Ramos (cell line): ENCODE results near the gene ADCK1.
"Not testable (repeated sequence)": the region's sequence is repeated elsewhere in the genome, so short reads cannot be mapped to it uniquely, and the experiment has no call there.

Experiments
- in situ Hi-C: fragments of 300-500 bp; cut with MboI; formaldehyde crosslinking; loops from one replicate; pipeline ENCODE4 v1.14.3; 2022; ENCODE audit warnings: low sequenced_read_pairs; ENCODE audit not compliant: unreplicated experiment

Gene ADCK1

DNA sequence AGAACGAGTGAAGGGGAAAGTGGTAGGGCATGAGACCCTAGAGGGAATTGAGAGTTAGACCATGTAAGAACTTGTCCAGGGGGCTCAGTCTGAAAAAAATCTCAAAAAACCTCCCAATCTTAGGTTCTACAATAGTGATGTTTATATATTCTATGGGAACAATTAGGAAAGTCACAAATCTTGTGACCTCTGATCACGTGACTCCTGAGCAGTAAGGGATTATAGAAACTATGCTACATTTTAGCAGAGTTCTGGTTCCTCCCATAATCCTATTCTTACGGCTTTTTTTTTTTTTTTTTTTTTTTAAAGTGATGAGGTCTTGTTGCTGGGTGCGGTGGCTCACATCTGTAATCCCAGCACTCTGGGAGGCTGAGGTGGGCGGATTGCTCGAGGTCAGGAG lies 5.8 kb downstream of the ADCK1 start:
- in situ Hi-C loops: no loop called here

DNA sequence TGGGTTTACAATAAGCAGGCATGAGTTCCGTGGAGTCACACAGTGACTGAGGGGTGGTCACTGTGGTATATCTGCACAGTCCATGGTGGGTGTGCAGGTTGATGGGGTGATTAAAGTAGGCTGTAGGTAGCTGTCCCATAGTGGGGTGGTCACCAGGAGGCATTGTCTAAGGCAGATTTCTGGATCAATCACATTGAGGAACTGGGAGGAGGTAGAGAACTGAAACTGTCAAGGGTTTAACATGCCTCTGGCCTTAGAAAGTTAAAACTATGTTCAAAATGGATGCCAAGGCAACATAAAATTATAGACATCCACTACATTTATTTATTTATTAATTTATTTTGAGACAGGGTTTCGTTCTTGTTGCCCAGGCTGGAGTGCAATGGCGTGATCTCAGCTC lies 8.3 kb downstream of the ADCK1 start:
- in situ Hi-C loops: no loop called here

DNA sequence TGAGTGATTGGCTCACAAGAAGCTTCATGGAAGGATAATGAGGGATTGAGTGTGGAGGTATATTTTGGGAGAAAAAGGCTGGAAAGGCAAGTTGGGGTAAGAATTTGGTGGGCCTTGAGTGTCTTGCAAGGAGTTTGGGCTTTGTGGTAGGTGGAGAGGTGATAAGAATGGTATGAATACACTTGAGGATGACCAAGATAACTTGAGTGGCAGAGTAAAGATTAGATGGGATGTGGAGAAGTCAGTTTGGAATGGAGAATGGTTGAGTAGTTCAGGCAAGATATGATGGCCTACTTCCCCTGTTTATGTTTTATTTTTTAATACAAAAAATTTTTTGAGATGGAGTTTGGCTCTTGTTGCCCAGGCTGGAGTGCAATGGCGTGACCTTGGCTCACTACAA lies 9.1 kb downstream of the ADCK1 start:
- in situ Hi-C loops: no loop called here

DNA sequence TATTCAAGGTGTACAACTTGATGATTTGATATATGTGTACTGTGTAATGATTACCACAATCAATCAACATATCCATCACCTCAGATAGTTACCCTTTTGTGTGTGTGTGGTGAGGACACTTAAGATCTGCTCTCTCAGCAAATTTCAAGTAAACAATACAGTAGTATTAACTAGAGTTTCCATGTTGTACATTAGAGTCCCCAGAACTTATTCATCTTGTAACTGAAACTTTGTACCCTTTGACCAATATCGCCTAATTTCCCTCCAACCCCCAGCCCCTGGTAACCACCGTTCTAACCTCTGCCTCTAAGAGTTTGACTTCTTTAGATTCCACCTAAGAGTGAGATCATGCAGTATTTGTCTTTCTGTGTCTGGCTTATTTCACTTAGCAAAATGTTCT lies 12.1 kb downstream of the ADCK1 start:
- in situ Hi-C loops: no loop called here

DNA sequence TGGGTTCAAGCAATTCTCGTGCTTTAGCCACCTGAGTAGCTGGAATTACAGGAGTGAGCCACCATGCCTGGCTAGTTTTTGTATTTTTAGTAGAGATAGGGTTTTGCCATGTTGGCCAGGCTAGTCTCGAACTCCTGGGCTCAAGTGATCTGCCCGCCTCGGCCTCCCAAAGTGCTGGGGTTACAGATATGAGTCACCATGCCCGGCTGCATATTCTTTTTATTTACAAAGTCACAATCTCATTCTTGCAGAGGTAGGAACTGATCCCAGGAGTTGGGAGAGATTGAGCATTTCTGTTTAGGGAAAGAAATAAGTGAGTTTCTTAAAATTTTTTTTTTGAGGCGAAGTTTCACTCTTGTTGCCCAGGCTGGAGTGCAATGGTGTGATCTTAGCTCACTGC lies 12.8 kb downstream of the ADCK1 start:
- in situ Hi-C loops: not testable (repeated sequence)

DNA sequence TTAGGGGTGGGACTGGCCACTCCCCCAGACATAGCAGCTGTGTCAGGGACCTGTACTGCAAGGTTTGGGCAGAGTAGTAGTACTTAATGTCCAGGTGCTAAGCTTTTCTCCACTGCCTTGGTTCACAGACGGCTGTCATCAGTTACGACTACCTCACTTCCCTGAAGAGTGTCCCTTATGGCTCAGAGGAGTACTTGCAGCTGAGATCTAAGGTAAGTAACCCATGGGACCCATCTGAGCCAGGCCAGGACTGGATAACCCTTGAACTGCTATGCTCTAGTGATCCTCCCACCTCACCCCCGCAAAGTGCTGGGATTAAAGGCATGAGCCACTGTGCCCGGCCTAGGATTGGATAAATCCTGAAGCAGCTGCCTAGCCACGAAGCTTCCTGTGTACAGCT lies 22.4 kb downstream of the ADCK1 start:
- in situ Hi-C loops: no loop called here

DNA sequence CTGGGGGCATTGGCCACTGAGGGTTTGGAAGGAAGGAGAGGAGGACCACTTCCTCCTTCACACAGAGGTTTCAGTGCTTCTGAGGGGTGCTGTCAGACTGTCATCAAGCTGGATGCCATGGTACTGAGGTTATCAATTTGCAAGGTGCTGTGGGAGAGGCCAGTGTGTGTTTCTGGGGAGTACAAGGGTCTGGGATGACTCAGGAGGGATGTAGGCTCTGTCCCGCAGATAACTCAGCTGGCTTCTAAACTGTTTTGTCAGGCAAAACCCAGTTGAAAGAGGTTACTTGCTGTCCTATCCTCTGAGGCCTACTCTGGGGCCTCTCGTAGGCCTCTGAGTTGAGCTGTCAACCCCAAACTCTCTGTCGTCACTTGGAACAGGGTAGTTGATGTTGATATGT lies 22.8 kb downstream of the ADCK1 start:
- in situ Hi-C loops: no loop called here

DNA sequence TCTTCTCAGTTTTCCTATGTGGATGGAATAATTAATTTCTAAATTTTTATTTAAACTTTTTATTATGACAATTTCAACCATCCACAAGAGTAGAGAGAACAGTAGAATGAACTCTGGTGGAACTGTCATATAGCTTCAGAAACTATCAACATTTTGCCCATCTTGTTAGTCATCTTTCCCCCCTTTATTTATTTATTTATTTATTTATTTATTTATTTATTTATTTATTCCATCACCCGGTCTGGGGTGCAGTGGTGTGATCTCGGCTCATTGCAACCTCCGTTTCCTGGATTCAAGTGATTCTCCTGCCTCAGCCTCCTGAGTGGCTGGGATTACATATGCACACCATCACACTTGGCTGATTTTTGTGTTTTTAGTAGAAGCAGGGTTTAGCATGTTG lies 23.5 kb downstream of the ADCK1 start:
- in situ Hi-C loops: no loop called here

DNA sequence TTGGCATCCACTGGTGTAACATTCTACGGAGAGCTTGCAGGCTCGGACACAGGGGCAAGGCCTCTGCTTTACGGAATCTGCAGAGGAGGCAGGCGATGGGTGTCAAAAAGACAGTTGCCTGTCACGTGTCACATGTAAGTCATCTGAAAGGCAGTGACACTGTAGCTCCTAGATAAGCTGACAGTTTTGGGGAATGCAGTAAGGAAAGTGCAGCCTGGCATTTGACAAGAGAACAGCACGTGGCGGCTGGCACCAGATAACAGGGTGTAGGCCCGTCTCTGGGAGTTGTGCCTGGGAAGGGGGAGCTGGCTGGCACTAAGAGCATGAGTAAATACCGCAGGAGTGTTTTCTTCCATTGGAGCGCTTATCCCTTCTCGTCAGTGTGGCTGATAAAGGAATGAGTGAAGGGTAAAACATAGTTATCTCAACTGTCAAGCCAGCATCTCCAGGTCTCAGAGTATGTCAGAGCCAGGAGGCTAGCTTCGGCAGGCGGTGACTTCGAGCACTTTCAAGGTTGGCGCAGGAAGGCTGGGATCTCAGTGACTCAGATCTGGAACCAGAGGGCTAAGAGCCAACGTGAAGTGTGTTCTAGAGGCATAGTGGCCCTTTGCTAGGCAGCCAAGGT lies 26.1 kb downstream of the ADCK1 start:
- in situ Hi-C loops: no loop called here

DNA sequence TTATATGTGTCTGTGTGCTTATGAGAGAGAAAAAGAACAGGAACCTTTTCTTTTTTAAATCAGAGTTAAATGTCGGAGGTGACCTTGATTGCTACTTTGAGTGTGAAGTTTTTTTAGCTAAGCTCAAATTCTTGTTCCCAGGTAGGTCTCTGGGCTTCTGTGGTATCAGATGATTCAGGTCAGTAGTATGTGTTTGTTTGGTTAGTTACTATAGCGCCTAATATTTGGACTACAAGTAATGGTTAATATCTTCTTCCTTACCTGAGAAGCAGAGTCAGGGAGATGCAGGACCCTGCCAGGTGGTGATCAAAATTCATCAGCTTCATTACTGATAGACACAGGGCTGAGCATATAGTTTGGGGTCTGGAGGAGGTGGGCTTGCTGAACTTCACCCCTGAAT lies 30.8 kb downstream of the ADCK1 start:
- in situ Hi-C loops: no loop called here

DNA sequence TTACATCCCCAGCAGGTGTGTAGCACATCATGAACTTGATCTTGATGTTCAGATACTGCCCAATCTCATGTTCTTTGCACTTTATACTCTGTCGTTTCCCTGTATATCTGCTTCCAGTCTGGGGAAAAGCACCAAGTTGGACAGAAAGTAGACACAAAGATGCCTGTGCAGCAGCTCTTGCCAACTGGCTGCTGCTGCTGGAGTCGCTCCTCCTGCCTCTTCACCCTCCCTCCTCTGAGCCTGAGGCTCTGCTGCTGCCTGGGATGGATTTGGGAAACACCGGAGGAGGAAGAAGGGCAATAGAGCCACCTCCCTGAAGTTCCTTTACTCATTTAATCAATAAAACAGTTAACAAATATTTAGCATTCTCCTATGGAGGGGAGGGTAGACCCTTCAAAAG lies 32.4 kb downstream of the ADCK1 start:
- in situ Hi-C loops: no loop called here

DNA sequence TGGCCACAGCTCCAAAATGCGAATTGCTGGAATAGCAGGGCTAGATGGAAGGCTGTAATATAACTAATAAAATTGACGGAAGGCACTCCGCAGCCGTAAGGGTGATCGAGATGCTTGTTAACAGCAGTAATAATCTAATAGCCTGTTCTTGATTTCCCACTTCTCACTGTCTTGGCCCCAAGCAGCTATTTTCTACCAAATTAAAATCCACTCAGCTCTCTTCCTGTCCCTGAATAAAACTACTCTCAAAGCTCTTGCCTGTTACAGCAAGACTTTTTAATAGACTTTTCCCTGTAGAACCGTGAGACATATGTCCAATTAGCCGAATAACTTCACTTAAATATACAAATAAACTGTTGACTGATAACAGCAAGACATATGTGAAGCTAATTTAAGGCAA lies 38.0 kb downstream of the ADCK1 start:
- in situ Hi-C loops: no loop called here

DNA sequence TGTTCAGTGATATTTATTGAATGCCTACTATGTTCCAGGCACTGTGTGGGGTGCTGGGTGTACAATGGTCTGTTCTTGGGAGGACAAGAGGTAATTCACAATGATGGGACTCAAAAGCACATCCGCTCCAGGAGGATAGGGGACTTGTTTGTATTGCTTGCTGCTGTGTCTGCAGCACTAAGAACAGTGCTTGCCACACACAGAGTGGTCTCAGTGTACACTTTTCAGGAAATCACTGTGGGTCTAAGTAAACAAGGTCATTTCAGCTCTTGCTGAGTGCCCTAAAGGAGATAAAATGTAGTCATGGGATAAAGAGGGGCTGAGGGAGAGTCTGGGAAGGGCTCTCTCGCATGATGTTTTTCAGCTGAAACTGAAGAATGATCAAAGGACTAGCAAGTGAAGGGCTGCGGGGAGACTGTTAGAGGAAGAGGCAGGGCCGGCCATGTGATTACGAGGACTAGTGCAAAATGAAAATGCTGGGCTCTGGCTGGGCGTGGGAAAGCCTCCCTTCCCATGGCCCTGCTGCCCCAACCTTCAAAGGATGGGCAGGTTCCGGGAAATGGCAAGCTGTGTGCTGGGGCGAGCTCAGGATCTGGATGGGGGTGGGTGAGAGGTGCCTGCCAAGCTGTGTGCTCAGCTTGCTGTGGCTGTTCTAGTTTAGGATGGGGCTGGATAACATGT lies 39.1 kb downstream of the ADCK1 start:
- in situ Hi-C loops: no loop called here

DNA sequence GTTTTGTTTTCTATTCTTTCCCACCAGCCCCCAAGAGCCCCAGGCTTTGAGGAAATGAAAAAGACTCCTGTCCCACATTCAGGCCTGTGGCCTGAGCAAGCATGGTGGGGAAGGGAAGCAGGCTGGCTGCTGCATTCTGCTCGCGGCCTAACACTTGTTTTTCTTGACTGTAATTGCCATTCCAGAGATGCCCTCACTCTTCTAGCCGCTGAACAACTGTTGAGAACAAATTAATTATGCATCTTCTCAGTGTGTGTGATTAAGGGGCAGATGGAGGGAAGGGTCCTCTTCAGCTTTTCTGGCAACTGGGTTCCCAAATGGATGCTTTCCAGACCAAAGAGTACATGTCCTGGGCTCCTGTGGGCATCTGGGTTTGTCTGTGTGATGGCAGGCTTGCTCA lies 43.3 kb downstream of the ADCK1 start:
- in situ Hi-C loops: no loop called here

DNA sequence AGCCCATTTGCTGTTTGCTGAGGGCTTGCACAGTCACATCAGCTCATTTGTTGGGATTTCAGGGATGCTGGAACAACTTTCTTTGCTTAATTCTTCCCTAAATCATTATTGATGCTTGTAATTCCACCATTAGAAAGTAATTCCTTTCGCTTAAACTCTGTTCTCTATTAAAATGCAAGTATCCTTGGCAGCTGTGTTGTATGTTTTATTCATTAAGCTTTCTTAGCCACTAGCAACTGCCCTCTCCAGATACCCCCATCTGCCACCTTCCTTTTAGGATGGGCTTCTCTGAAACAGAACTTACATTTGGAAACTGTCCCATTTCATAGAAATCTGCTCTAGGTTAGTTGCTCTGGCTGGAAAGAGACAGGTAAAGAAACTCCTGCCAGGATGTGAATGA lies 43.7 kb downstream of the ADCK1 start:
- in situ Hi-C loops: no loop called here

DNA sequence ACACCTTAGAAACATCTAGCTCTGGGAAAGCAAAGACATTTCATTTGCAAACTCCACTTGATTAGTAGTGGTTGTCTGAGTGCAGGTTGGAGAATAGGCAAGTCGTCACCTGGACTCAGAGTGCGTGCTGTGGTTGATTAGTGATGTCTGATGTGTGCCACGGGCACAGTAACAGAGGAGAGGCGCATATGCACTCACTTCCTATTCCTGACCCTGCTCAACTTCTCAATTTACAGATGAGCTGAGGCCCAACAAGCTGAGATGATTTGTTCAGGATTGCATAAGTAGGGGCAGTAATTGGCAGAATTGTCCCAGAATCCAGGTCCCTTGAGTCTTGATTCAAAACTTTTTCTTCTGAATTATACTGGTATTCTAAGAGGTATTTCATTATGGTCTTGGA lies 44.9 kb downstream of the ADCK1 start:
- in situ Hi-C loops: no loop called here

DNA sequence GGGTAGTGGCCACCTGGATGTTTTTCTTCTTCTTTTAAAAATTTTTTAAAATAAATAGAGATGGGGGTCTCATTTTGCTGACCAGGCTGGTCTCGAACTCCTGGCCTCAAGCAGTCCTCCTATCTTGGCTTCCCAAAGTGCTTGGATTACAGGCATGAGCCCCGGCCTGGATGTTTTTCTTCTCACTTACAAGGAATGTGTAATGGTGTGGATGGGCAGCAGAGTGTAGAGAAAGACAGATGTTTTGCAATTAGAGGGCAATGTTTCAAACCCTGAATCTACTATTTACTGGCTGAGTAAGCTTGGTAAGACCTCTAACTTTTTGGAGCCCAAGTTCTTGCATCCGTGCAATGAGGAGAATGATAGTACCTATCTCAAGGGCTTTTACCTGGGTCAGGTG lies 48.1 kb downstream of the ADCK1 start:
- in situ Hi-C loops: no loop called here

DNA sequence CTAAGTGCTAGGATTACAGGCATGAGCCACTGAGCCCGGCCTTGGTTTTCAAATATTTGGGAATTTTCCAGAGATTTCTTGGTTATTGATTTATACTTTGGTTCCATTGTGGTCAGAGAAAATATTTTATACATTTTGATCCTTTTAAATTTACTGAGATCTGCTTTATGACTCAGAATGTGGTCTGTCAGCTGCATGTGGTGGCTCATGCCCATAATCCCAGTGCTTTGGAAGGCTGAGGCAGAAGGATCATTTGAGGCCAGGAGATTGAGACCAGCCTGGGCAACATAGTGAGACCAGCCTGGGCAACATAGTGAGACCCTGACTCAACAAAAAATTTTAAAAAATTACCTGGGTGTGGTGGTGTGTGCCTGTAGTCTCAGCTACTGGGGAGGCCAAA lies 49.8 kb downstream of the ADCK1 start:
- in situ Hi-C loops: no loop called here

DNA sequence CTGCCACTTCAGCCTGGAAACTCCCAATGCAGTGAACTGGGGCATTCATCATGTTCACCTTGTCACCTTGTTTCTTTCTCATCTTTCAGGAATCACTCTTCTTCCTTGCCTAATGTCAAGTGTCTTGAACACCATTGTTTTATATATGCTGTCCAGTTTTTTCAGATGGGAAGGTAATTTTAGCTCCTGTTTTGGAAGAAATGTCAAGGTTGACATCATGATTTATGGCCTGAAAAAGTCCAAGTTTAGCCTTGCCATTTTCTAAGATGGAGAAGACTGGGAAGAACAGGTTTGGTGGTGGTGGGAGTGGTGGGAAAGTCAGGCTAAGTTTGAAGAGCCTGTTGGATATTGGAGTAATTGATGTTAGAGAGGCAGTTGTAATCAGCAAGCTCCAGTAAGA lies 54.0 kb downstream of the ADCK1 start:
- in situ Hi-C loops: no loop called here

DNA sequence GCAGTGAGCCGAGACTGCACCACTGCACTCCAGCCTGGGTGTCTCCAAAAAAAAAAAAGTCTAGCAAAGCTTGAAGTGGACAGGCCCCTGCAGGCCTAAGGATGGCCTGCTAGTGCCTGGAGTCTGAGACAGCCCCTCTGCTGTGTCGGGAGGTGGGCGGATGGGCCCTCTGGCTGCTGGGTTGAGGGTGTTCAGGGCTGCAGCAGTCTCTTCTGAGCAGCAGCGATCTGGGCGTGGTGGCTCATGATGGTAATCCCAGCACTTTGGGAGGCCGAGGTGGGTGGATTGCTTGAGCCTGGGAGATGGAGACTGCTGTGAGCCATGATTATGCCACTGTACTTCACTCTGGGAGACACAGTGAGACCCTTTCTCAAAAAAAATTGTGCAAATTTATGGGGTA lies 57.0 kb downstream of the ADCK1 start:
- in situ Hi-C loops: no loop called here

DNA sequence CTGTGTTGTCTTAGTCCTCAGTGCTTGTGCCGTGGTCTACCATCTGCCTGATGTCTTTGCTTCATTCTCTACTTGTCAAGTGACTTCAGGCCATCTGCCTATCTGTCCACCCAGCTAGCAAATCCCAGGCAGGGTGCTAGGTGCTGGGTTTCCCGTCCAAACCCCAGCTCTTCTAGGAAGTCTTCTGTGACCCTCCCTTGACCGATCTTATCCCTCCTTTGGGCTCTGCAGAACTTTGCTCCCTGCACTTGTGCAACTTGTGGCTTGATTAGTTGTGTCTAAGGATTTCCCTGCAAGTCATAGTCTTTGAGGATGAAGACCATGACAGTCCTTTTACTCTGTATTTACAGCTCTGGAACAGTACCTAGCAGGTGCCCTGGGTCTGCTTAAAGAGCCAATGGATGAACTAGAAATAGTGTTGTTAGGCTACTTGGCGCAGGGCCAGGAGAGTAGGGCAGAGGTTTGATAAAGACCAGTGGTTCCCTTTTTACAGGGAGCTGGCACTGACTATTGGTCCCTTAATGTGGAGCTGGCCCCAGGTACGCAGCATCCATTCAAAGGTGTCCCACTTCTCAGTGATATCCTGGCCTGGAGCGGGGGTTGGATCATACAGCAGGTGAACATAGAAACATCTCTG lies 60.1 kb downstream of the ADCK1 start:
- in situ Hi-C loops: no loop called here

DNA sequence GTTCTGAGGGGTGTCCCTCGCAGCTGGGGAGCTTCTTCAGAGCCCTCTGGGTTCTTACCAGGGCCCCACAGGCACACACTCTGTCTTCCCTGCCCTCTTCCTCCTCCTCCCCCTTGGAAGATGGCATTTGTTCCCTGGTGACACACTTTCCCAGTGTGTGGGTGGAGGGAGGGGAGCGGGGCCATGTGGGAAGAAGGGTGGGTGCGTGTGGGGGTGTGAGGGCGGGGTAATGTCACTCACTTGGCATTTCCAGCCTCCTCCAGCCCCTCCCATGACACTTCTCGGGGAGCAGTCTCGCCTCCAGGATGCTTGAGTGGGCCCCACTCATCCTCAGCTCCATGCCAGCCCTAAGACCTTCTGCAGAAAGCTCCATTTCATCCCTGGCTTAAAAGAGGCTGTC lies 61.3 kb downstream of the ADCK1 start:
- in situ Hi-C loops: no loop called here
